Neural crest cell (in vitro differentiated cells): ENCODE measurements around the gene MYOG. TPM values are rescaled to one million over a fixed set of nuclear protein-coding genes. Genes with fewer than 3 reads are reported as not detected.

ENCODE experiments used
- DNase-seq: peaks from one replicate; pipeline ENCODE4 v3.0.0; 2021; ENCODE audit warnings: low read depth, mixed read lengths, low spot score
- H3K27ac Mint-ChIP-seq: one replicate; pipeline ENCODE4 v1.8.0; 2021; ENCODE audit warnings: mild to moderate bottlenecking, mixed read lengths; ENCODE audit not compliant: unreplicated experiment
- H3K27me3 Mint-ChIP-seq: 2 replicates; pipeline ENCODE4 v1.8.0; 2021; ENCODE audit warnings: low read depth, mild to moderate bottlenecking, mixed read lengths
- H3K36me3 Mint-ChIP-seq: 2 replicates; pipeline ENCODE4 v1.8.0; 2021; ENCODE audit warnings: low read depth, mild to moderate bottlenecking, mixed read lengths
- H3K4me1 Mint-ChIP-seq: 2 replicates; pipeline ENCODE4 v1.8.0; 2021; ENCODE audit warnings: mixed read lengths
- H3K4me3 Mint-ChIP-seq: one replicate; pipeline ENCODE4 v1.8.0; 2021; ENCODE audit warnings: mild to moderate bottlenecking, mixed read lengths
- H3K9me3 Mint-ChIP-seq: 2 replicates; pipeline ENCODE4 v1.8.0; 2021; ENCODE audit warnings: mixed read lengths
- CTCF ChIP-seq: fragments of 200-600 bp; sonication (generic); conservative IDR thresholded peaks from 2 replicates; pipeline ENCODE4 v1.5.0; 2021; ENCODE audit warnings: antibody characterized with exemption, mild to moderate bottlenecking
- total RNA-seq: library from RNA; stranded (reverse); gene quantifications from 2 replicates; pipeline ENCODE4 v1.2.1, GENCODE V29; 2021

MYOG gene
- total RNA-seq, 1 donor from 2014 or later, result not detected

DNA sequence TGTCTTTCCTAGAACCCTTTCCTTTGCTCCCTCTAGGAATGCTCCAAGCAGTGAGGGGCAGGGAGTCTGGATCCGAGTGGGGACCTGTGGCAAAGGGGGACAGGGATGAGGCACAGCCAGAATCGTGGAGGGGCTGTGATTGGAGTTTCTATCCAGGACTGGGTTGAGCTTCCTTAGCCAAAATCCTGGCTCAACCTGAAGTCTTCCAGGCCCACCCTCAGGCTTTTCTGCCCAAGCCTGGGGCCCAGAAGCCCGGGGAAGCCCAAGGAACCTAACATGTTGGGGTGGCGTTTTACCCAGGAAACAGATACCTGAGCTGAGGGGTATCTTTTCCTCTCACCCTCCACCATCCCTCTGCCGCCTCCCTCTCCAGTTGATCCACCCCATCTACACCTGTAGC, 5.4 kb downstream of the MYOG start:
- H3K4me1 Mint-ChIP-seq, result peaks cover 5% of the 10 kb centered on the region
- peaks cover 12% of the 10 kb centered on the region for H3K27me3 Mint-ChIP-seq
- no peak overlapping the region for H3K27ac Mint-ChIP-seq
- H3K9me3 Mint-ChIP-seq, result no peaks in the 10 kb centered on the region
- no peaks in the 10 kb centered on the region for H3K36me3 Mint-ChIP-seq
- DNase-seq, result no peak
- TF ChIP-seq CTCF, result no peak
- no peak overlapping the region for H3K4me3 Mint-ChIP-seq

DNA sequence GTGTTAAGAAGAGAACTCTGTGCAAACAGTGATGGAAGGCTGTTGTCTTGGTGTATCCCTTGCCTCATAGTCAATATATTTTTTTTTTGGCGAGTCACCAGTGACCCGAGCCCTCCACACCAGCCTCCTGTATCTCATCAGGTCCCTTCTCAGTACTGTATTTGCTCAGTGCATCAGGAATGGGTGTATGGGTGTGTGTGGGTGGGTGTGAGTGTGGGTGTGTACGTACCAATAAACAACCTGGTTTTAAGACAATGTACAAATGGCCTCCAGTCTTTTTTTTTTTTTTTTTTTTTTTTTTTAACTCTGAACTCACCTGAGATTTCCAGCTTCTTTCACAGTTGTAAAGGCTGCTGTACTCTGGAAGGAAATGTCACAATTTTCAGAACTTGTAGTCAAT, 7.3 kb downstream of the MYOG start:
- TF ChIP-seq CTCF, result no peak
- no peak for DNase-seq
- Mint-ChIP-seq H3K4me3 (no peak overlapping the region), H3K9me3 (no peaks in the 10 kb centered on the region), H3K27me3 (peaks cover 14% of the 10 kb centered on the region), H3K4me1 (peaks cover 5% of the 10 kb centered on the region), H3K36me3 (no peaks in the 10 kb centered on the region), H3K27ac (no peak overlapping the region)

- H3K4me3 Mint-ChIP-seq, result no peak overlapping the region
- no peak for TF ChIP-seq CTCF
- no peaks in the 10 kb centered on the region for H3K36me3 Mint-ChIP-seq
- no peak overlapping the region for H3K27ac Mint-ChIP-seq
- peaks cover 17% of the 10 kb centered on the region for H3K27me3 Mint-ChIP-seq
- H3K9me3 Mint-ChIP-seq, result no peaks in the 10 kb centered on the region
- peaks cover 5% of the 10 kb centered on the region for H3K4me1 Mint-ChIP-seq
- no peak for DNase-seq
Measured at GRCh38 chr1:203077956-203078355, 7.9 kb downstream of the MYOG start.

- no peaks in the 10 kb centered on the region for H3K9me3 Mint-ChIP-seq
- H3K27ac Mint-ChIP-seq, result no peak overlapping the region
- H3K4me3 Mint-ChIP-seq, result no peak overlapping the region
- peaks cover 17% of the 10 kb centered on the region for H3K27me3 Mint-ChIP-seq
- peaks cover 4% of the 10 kb centered on the region for H3K4me1 Mint-ChIP-seq
- no peak for DNase-seq
- H3K36me3 Mint-ChIP-seq, result no peaks in the 10 kb centered on the region
- no peak for TF ChIP-seq CTCF
Measured at GRCh38 chr1:203077367-203077766, 8.4 kb downstream of the MYOG start.

DNA sequence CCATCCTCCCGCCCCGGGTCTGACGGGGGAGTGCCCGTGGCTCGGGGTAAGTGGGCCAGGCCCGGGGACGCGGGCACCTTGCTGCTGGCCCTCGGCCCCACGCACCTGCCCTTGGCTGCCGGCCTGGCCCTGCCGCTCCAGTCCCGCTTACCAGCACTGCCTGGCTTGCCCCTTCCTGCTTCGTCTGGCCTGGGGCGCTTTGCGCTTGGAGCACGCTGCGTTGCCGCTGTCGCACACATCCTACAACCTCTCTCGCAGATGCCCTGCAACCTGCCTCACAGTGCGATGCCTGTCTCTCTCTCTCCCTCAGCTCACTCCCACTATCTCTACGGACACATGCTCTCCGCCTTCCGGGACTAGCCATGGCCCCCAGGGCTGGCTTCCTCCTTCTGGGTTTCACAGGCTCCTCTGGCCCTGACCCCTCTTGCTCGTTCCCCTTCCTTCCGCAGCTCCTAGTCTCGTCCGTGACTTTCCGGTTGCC, 9.7 kb downstream of the MYOG start:
- H3K27ac Mint-ChIP-seq, result peak overlapping the region; percentile 85
- no peak for DNase-seq
- no peak for TF ChIP-seq CTCF
- H3K36me3 Mint-ChIP-seq, result no peaks in the 10 kb centered on the region
- no peak overlapping the region for H3K4me3 Mint-ChIP-seq
- no peaks in the 10 kb centered on the region for H3K9me3 Mint-ChIP-seq
- H3K4me1 Mint-ChIP-seq, result no peaks in the 10 kb centered on the region
- peaks cover 13% of the 10 kb centered on the region for H3K27me3 Mint-ChIP-seq
